ENCODE data around the gene DIPK1B.

DIPK1B gene

DNA sequence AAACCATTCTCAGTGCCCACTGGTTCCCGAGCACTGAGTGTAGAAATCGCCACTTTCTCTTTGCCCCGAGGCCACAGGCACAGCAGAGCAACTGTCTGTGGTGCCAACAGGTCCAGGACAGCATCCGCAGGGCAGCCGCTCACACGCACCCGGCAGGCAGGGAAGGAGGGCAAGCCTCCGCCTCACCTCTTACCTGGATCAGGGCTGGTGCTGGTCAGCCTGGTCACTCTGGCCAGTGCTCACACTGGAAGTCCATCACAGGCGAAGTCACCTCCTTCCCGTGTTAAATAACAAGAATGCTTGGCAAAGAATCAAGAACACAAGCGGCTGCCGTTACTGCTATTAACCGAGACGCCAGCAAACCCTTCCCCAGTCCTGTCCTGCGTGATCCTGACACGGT, 13.7 kb downstream of the DIPK1B start:
- DNase-seq (ENCODE audit: extremely low spot score), result no peak
- CTCF ChIA-PET, result interaction anchor here (1.4 kb wide), 1 partner anchor 12 kb away, joined by 12 read pairs; no protein-coding TSS in a partner anchor
- no peak for TF ChIP-seq ARNT (IDR thresholded peaks at IDR 0.05)
- TF ChIP-seq L3MBTL2 (conservative IDR thresholded peaks at IDR 0.05), result no peak
- TF ChIP-seq SUZ12 (IDR thresholded peaks at IDR 0.05), result no peak
- no peak for TF ChIP-seq SP1 (IDR thresholded peaks at IDR 0.05)
- TF ChIP-seq ZNF384 (IDR thresholded peaks at IDR 0.05), result no peak
- no peak for TF ChIP-seq TARDBP (IDR thresholded peaks at IDR 0.05)
- no peak for TF ChIP-seq NFRKB (IDR thresholded peaks at IDR 0.05)
- TF ChIP-seq FOXK2 (IDR thresholded peaks at IDR 0.05), result no peak
- TF ChIP-seq HDGF (IDR thresholded peaks at IDR 0.05; ENCODE audit: borderline replicate concordance), result no peak
- TF ChIP-seq CTBP1 (IDR thresholded peaks at IDR 0.05; ENCODE audit: borderline replicate concordance), result no peak
- TF ChIP-seq, protein P1, sequence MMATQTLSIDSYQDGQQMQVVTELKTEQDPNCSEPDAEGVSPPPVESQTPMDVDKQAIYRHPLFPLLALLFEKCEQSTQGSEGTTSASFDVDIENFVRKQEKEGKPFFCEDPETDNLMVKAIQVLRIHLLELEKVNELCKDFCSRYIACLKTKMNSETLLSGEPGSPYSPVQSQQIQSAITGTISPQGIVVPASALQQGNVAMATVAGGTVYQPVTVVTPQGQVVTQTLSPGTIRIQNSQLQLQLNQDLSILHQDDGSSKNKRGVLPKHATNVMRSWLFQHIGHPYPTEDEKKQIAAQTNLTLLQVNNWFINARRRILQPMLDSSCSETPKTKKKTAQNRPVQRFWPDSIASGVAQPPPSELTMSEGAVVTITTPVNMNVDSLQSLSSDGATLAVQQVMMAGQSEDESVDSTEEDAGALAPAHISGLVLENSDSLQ (IDR thresholded peaks at IDR 0.05), result no peak
- no peak for TF ChIP-seq LEF1 (IDR thresholded peaks at IDR 0.05; ENCODE audit: borderline replicate concordance)
- TF ChIP-seq FOXA1 (IDR thresholded peaks at IDR 0.05), result no peak
- TF ChIP-seq ELF4 (IDR thresholded peaks at IDR 0.05), result no peak
- no peak for TF ChIP-seq FOXM1 (IDR thresholded peaks at IDR 0.05; ENCODE audit: borderline replicate concordance)
- TF ChIP-seq BHLHE40 (IDR thresholded peaks at IDR 0.05; ENCODE audit: borderline replicate concordance), result no peak
- POLR2A ChIA-PET, result interaction anchor here (0.6 to 1.3 kb wide), 3 partner anchors 12 to 82 kb away, joined by 3 to 6 read pairs (median 4); no protein-coding TSS in a partner anchor

DNA sequence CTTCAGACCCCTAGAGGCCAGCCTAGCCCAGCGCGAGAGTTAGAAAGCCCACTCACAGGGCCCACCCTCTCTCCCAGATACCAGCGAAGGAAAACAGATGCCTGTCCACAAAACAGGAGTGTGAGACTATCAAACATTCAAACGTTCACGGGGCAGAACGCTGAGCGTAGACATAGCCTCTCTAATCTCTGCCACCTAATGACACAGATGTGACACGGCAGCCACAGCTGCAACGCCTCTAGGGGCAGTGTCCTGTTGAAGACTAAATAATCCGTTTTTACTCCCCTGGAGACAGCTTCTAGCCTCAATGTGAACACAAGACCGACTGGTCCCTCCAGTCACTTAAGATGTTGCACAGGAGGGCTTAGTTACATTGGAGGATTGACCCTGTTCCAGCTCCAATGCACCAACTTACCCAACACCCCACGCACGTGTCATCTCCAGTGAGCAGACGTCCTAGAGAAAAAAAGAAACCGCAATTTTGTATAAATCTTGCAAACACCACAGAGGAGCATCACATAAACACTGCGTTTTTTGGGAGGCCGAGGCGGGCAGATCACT, 14.3 kb downstream of the DIPK1B start:
- CTCF ChIA-PET, result interaction anchor here (0.6 to 1.4 kb wide), 5 partner anchors 13 to 393 kb away, joined by 3 to 12 read pairs (median 5); no protein-coding TSS in a partner anchor
- POLR2A ChIA-PET, result interaction anchor here (0.6 to 2.0 kb wide), 5 partner anchors 8 to 82 kb away, joined by 3 to 14 read pairs (median 6); partner anchors contain the start of gene AGPAT2
- DNase-seq (ENCODE audit: extremely low spot score), result peak; percentile 51
- TF ChIP-seq ZNF384 (IDR thresholded peaks at IDR 0.05) (peak; percentile 54; the same call in 1 of the 2 replicates), LEF1 (IDR thresholded peaks at IDR 0.05; ENCODE audit: borderline replicate concordance) (no peak), NFRKB (IDR thresholded peaks at IDR 0.05) (no peak), SP1 (IDR thresholded peaks at IDR 0.05) (no peak)
- TF ChIP-seq, protein P1 (IDR thresholded peaks at IDR 0.05), result peak; percentile 24; the same call in 1 of the 2 replicates

DNA sequence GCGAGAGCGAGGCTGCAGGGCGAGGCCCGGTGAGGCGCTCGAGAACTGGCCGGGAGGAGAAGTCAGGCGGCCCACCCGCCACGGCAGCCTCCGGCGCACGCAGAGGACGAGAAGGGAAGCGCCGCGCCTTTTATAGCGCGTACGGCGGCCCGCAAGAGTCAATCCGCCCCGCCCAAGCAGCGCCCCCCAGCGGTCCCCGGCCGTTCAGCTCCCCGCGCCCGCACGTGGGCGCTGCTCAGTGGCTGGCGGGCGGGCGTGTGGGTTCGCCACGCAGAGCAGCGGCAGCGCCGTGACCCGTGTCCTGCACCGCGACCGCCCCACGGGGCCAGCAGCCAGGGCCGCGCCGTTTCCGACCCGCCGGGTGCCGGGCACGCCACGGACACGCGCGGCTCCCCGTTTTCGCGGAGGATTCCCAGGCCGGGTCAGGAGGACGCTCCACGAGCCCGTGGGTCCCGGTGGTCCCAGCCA, 15.7 kb downstream of the DIPK1B start:
- peak; percentile 91 for DNase-seq (ENCODE audit: extremely low spot score)
- TF ChIP-seq ARNT (IDR thresholded peaks at IDR 0.05), result peak; percentile 85
- TF ChIP-seq FOXM1 (IDR thresholded peaks at IDR 0.05; ENCODE audit: borderline replicate concordance), result peak; percentile 79; the same call in 1 of the 2 replicates
- TF ChIP-seq ELF4 (IDR thresholded peaks at IDR 0.05), result peak; percentile 90; the same call in 1 of the 2 replicates
- TF ChIP-seq LEF1 (IDR thresholded peaks at IDR 0.05; ENCODE audit: borderline replicate concordance), result peak; percentile 88; the same call in 1 of the 2 replicates
- TF ChIP-seq SP1 (IDR thresholded peaks at IDR 0.05), result no peak
- ChIA-PET POLR2A (interaction anchor here (0.5 to 2.6 kb wide), 22 partner anchors 9 to 402 kb away, joined by 3 to 26 read pairs (median 4); partner anchors contain the start of genes AGPAT2, DIPK1B, LCN10 and LCN8), CTCF (no interaction called here)

DNA sequence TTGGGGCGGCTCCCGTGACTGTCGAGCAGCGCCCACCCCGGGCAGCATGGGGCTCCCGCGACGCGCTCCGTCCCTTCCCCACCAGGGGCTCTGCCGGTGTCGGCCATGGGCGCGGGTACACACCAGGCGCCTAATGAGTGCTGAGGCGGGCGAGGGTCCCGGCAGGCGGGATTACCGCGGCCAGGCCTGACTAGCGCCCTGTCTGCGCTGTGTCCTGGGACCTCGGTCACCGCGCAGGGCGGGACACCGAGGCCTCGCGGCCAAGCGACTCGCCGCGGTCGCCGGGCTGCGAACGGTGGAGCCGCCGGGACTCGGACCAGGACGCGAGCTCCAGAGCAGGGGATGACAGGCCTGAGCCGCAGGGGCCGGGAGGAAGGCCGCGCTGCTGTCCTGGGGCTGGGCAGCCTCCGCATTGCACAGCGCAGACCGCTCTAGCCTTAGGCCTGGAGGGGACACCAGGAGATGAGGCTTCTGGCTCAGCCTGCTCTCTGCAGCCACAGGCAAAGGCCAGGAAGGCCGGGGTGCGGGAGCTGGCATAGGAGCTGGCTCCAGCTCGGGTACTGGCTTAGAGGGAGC, 16.3 kb downstream of the DIPK1B start:
- ChIA-PET CTCF (interaction anchor here (1.2 to 1.4 kb wide), 2 partner anchors 29 to 33 kb away, joined by 4 to 5 read pairs; partner anchors contain the start of gene LCN8), POLR2A (interaction anchor here (0.5 to 2.6 kb wide), 25 partner anchors 9 to 401 kb away, joined by 3 to 26 read pairs (median 4); partner anchors contain the start of genes AGPAT2, DIPK1B, LCN10 and LCN8)
- peak; percentile 34 for DNase-seq (ENCODE audit: extremely low spot score)
- TF ChIP-seq, protein P1 (IDR thresholded peaks at IDR 0.05), result no peak
- TF ChIP-seq LEF1 (IDR thresholded peaks at IDR 0.05; ENCODE audit: borderline replicate concordance), result no peak
- TF ChIP-seq ELF4 (IDR thresholded peaks at IDR 0.05), result no peak
- TF ChIP-seq ZNF384 (IDR thresholded peaks at IDR 0.05), result no peak
- TF ChIP-seq SP1 (IDR thresholded peaks at IDR 0.05), result no peak
- no peak for TF ChIP-seq CTBP1 (IDR thresholded peaks at IDR 0.05; ENCODE audit: borderline replicate concordance)
- no peak for TF ChIP-seq TARDBP (IDR thresholded peaks at IDR 0.05)
- no peak for TF ChIP-seq ARNT (IDR thresholded peaks at IDR 0.05)
- no peak for TF ChIP-seq FOXK2 (IDR thresholded peaks at IDR 0.05)
- TF ChIP-seq FOXA1 (IDR thresholded peaks at IDR 0.05), result no peak
- no peak for TF ChIP-seq SUZ12 (IDR thresholded peaks at IDR 0.05)
- TF ChIP-seq BHLHE40 (IDR thresholded peaks at IDR 0.05; ENCODE audit: borderline replicate concordance), result no peak
- no peak; the same call in 1 of the 2 replicates for TF ChIP-seq L3MBTL2 (conservative IDR thresholded peaks at IDR 0.05)
- TF ChIP-seq FOXM1 (IDR thresholded peaks at IDR 0.05; ENCODE audit: borderline replicate concordance), result no peak
- TF ChIP-seq NFRKB (IDR thresholded peaks at IDR 0.05), result no peak
- TF ChIP-seq HDGF (IDR thresholded peaks at IDR 0.05; ENCODE audit: borderline replicate concordance), result no peak

DNA sequence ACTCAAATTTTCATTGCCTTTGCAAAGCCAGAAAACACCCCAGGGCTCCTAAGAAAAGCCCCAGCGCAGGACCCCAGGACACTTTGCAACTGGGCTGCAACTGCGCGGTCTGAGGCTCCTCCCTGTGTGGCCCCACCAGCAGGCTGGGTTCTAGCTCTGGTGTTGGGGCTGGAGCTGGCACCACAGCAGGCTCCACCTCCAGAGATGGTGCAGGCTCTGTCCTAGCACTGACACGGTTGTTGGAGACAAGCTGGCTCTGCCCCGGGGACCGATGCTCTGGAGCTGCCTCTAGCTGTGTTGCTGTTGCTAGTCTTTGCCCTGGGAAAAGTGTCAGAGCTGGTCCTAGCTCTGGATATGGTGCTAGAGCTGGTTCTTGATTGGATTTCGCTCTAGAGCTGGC, 16.8 kb downstream of the DIPK1B start:
- DNase-seq (ENCODE audit: extremely low spot score), result no peak
- ChIA-PET POLR2A (interaction anchor here (0.6 to 2.6 kb wide), 11 partner anchors 9 to 77 kb away, joined by 3 to 26 read pairs (median 5); partner anchors contain the start of genes DIPK1B and LCN8), CTCF (interaction anchor here (0.9 to 1.4 kb wide), 3 partner anchors 29 to 65 kb away, joined by 3 to 5 read pairs (median 4); partner anchors contain the start of gene LCN8)
- no peak for TF ChIP-seq ELF4 (IDR thresholded peaks at IDR 0.05)
- TF ChIP-seq BHLHE40 (IDR thresholded peaks at IDR 0.05; ENCODE audit: borderline replicate concordance), result no peak
- no peak for TF ChIP-seq HDGF (IDR thresholded peaks at IDR 0.05; ENCODE audit: borderline replicate concordance)
- TF ChIP-seq ZNF384 (IDR thresholded peaks at IDR 0.05), result no peak
